ENCODE results near the gene ZIC1.

ZIC1 gene

DNA sequence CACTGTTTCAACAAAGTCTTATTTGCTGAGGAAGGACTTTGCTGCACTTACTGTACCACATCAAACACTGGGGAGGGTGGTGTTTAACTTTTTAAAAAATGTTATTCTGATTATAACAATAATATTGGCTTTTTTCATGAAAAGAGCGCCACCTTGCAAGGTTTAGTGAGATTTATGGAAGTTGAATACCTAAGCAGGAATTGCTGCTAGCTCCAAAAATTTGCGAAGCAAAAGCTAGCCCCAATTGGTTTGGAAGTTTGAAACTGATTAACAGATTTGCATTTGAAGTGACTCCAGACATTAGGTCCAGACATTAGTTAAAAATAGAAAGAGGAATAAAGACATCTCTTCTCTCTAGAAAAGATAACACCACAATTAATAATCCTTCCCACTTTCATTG is 6.7 kb downstream of the ZIC1 start:
- Histone ChIP-seq H3K27me3 (ENCODE audit: control insufficient read depth, insufficient read depth, low read length) (peaks cover 100% of the 10 kb centered on the region), H3K4me1 (ENCODE audit: control insufficient read depth, low read depth, low read length) (peaks cover 33% of the 10 kb centered on the region), H3K9me3 (ENCODE audit: control insufficient read depth, low read depth, low read length) (no peaks in the 10 kb centered on the region), H3K36me3 (ENCODE audit: control insufficient read depth, low read depth, low read length) (no peaks in the 10 kb centered on the region), H3K27ac (ENCODE audit: low read length) (no peak overlapping the region), H3K9ac (ENCODE audit: low read length) (no peak overlapping the region), H3K4me3 (ENCODE audit: low read length) (no peak overlapping the region)

GRCh38 chr3:147416931-147417330 is 7.8 kb downstream of the ZIC1 start:
- H3K27ac ChIP-seq (ENCODE audit: low read length) = no peak overlapping the region
- no peak overlapping the region for H3K4me3 ChIP-seq (ENCODE audit: low read length)
- peaks cover 100% of the 10 kb centered on the region for H3K27me3 ChIP-seq (ENCODE audit: control insufficient read depth, insufficient read depth, low read length)
- peaks cover 32% of the 10 kb centered on the region for H3K4me1 ChIP-seq (ENCODE audit: control insufficient read depth, low read depth, low read length)
- no peaks in the 10 kb centered on the region for H3K36me3 ChIP-seq (ENCODE audit: control insufficient read depth, low read depth, low read length)
- H3K9ac ChIP-seq (ENCODE audit: low read length) = no peak overlapping the region
- H3K9me3 ChIP-seq (ENCODE audit: control insufficient read depth, low read depth, low read length) = no peaks in the 10 kb centered on the region

- no peaks in the 10 kb centered on the region for H3K9me3 ChIP-seq (ENCODE audit: control insufficient read depth, low read depth, low read length)
Observed at GRCh38 chr3:147417551-147418295, 8.6 kb downstream of the ZIC1 start.

GRCh38 chr3:147418371-147418781 is 9.2 kb downstream of the ZIC1 start:
- no peaks in the 10 kb centered on the region for H3K9me3 ChIP-seq (ENCODE audit: control insufficient read depth, low read depth, low read length)
- no peak overlapping the region for H3K27ac ChIP-seq (ENCODE audit: low read length)
- peak overlapping the region; percentile 55 for H3K4me3 ChIP-seq (ENCODE audit: low read length)
- peaks cover 100% of the 10 kb centered on the region for H3K27me3 ChIP-seq (ENCODE audit: control insufficient read depth, insufficient read depth, low read length)
- H3K9ac ChIP-seq (ENCODE audit: low read length) = no peak overlapping the region
- no peaks in the 10 kb centered on the region for H3K36me3 ChIP-seq (ENCODE audit: control insufficient read depth, low read depth, low read length)
- H3K4me1 ChIP-seq (ENCODE audit: control insufficient read depth, low read depth, low read length) = peaks cover 35% of the 10 kb centered on the region

More at GRCh38 chr3:147417551-147418295, 8.6 kb downstream of the ZIC1 start:
- Histone ChIP-seq H3K9ac (ENCODE audit: low read length) (no peak overlapping the region), H3K27ac (ENCODE audit: low read length) (no peak overlapping the region), H3K27me3 (ENCODE audit: control insufficient read depth, insufficient read depth, low read length) (peaks cover 100% of the 10 kb centered on the region), H3K4me1 (ENCODE audit: control insufficient read depth, low read depth, low read length) (peaks cover 40% of the 10 kb centered on the region), H3K4me3 (ENCODE audit: low read length) (no peak overlapping the region), H3K36me3 (ENCODE audit: control insufficient read depth, low read depth, low read length) (no peaks in the 10 kb centered on the region)

- no peaks in the 10 kb centered on the region for H3K9me3 ChIP-seq (ENCODE audit: control insufficient read depth, low read depth, low read length)
- peaks cover 100% of the 10 kb centered on the region for H3K27me3 ChIP-seq (ENCODE audit: control insufficient read depth, insufficient read depth, low read length)
- H3K4me3 ChIP-seq (ENCODE audit: low read length) = peak overlapping the region; percentile 55
- peaks cover 35% of the 10 kb centered on the region for H3K4me1 ChIP-seq (ENCODE audit: control insufficient read depth, low read depth, low read length)
- H3K27ac ChIP-seq (ENCODE audit: low read length) = no peak overlapping the region
- no peaks in the 10 kb centered on the region for H3K36me3 ChIP-seq (ENCODE audit: control insufficient read depth, low read depth, low read length)
- no peak overlapping the region for H3K9ac ChIP-seq (ENCODE audit: low read length)
Observed at GRCh38 chr3:147418808-147419701, 9.9 kb downstream of the ZIC1 start.

GRCh38 chr3:147419781-147420224 is 10.6 kb downstream of the ZIC1 start:
- Histone ChIP-seq H3K27me3 (ENCODE audit: control insufficient read depth, insufficient read depth, low read length) (peaks cover 100% of the 10 kb centered on the region), H3K4me1 (ENCODE audit: control insufficient read depth, low read depth, low read length) (peaks cover 34% of the 10 kb centered on the region), H3K4me3 (ENCODE audit: low read length) (peak overlapping the region; percentile 55), H3K9ac (ENCODE audit: low read length) (no peak overlapping the region), H3K27ac (ENCODE audit: low read length) (no peak overlapping the region), H3K9me3 (ENCODE audit: control insufficient read depth, low read depth, low read length) (no peaks in the 10 kb centered on the region), H3K36me3 (ENCODE audit: control insufficient read depth, low read depth, low read length) (no peaks in the 10 kb centered on the region)

- H3K9me3 ChIP-seq (ENCODE audit: control insufficient read depth, low read depth, low read length) = no peaks in the 10 kb centered on the region
- peak overlapping the region; percentile 57 for H3K4me3 ChIP-seq (ENCODE audit: low read length)
- no peak overlapping the region for H3K9ac ChIP-seq (ENCODE audit: low read length)
- H3K4me1 ChIP-seq (ENCODE audit: control insufficient read depth, low read depth, low read length) = peaks cover 35% of the 10 kb centered on the region
- H3K27ac ChIP-seq (ENCODE audit: low read length) = no peak overlapping the region
- H3K36me3 ChIP-seq (ENCODE audit: control insufficient read depth, low read depth, low read length) = no peaks in the 10 kb centered on the region
- H3K27me3 ChIP-seq (ENCODE audit: control insufficient read depth, insufficient read depth, low read length) = peaks cover 100% of the 10 kb centered on the region
Observed at GRCh38 chr3:147420353-147421183, 11.4 kb downstream of the ZIC1 start.

GRCh38 chr3:147421184-147421912 is 12.2 kb downstream of the ZIC1 start:
- Histone ChIP-seq H3K27ac (ENCODE audit: low read length) (no peak overlapping the region), H3K9me3 (ENCODE audit: control insufficient read depth, low read depth, low read length) (no peaks in the 10 kb centered on the region), H3K27me3 (ENCODE audit: control insufficient read depth, insufficient read depth, low read length) (peaks cover 100% of the 10 kb centered on the region), H3K4me3 (ENCODE audit: low read length) (peak overlapping the region; percentile 57), H3K9ac (ENCODE audit: low read length) (no peak overlapping the region), H3K36me3 (ENCODE audit: control insufficient read depth, low read depth, low read length) (no peaks in the 10 kb centered on the region), H3K4me1 (ENCODE audit: control insufficient read depth, low read depth, low read length) (peaks cover 29% of the 10 kb centered on the region)

DNA sequence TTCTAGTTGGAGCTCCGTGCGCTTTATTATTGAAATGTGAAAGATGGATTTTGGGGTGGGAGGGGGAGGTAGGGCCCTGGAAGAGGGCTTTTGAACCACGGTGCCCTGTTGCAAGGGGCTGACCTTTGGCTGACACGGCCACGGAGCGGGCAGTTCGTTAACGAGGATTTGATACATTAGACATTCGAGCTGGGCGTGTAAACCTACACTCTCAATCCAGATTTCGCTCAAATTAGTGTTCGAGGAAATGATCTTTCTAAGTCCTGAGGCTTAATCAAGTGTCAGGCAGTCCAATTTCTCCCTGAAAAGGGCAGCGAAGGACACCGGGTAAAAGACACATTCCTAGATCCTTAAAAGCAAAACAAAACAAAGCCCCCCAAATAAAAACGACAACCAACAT is 13.0 kb downstream of the ZIC1 start:
- H3K4me3 ChIP-seq (ENCODE audit: low read length) = peak overlapping the region; percentile 57
- H3K4me1 ChIP-seq (ENCODE audit: control insufficient read depth, low read depth, low read length) = peaks cover 29% of the 10 kb centered on the region
- H3K9ac ChIP-seq (ENCODE audit: low read length) = no peak overlapping the region
- no peak overlapping the region for H3K27ac ChIP-seq (ENCODE audit: low read length)
- no peaks in the 10 kb centered on the region for H3K36me3 ChIP-seq (ENCODE audit: control insufficient read depth, low read depth, low read length)
- H3K27me3 ChIP-seq (ENCODE audit: control insufficient read depth, insufficient read depth, low read length) = peaks cover 97% of the 10 kb centered on the region
- no peaks in the 10 kb centered on the region for H3K9me3 ChIP-seq (ENCODE audit: control insufficient read depth, low read depth, low read length)

DNA sequence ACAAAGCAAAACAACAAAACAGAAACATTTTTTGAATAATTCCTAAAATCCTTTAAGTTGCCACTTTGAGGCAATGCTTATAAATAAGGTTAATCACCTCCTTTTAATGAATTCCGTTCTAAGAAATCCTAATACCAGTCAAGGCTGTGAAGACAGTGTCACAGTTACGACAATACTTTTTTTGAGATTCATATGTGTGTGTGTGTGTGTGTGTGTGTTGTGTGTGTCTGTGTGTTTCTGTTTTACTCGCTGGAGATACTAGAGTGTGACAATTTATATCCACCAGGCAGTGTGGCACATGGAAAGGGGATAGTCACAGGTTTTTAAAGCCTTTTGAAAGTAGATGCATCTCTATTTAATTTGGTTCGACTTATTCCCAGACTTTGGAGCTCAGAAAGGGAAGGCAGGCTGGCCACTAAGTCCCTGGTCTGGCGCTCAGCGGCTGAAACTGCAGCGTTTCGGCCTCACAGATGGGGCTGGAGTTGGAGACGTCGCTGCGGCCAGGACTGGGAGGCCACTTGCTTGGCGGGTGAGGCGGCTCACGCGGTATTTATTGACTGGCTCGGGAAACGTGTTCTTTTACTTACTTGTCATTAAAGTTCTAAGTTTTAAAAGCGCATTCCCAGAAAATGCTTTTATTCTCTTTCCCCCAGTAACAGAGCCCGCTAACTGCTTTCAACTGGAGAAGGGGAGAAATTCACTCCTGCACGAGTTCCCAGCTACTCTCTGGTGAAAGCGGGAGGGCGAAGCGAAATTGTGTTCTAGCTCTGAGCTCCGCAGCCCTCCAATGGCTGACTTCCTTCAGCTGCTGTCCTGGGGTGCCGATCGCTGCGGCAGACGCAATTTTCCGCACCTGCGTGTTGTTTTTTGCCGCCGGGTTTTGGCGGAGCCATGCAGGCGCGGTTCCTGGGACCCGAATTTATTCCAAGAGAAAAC is 13.7 kb downstream of the ZIC1 start:
- no peak overlapping the region for H3K27ac ChIP-seq (ENCODE audit: low read length)
- H3K4me1 ChIP-seq (ENCODE audit: control insufficient read depth, low read depth, low read length) = peaks cover 29% of the 10 kb centered on the region
- peaks cover 94% of the 10 kb centered on the region for H3K27me3 ChIP-seq (ENCODE audit: control insufficient read depth, insufficient read depth, low read length)
- H3K36me3 ChIP-seq (ENCODE audit: control insufficient read depth, low read depth, low read length) = no peaks in the 10 kb centered on the region
- H3K4me3 ChIP-seq (ENCODE audit: low read length) = peak overlapping the region; percentile 49
- no peak overlapping the region for H3K9ac ChIP-seq (ENCODE audit: low read length)
- no peaks in the 10 kb centered on the region for H3K9me3 ChIP-seq (ENCODE audit: control insufficient read depth, low read depth, low read length)

Measured in iPS-18a (cell line).